ENCODE data around the gene CORO2A.

- no peak for TF ChIP-seq CTCF (IDR thresholded peaks at IDR 0.05)
- TF ChIP-seq POLR2AphosphoS5 (IDR thresholded peaks at IDR 0.05), result no peak
- no peak for TF ChIP-seq POLR2A (IDR thresholded peaks at IDR 0.05)
- no peak for TF ChIP-seq EP300 (IDR thresholded peaks at IDR 0.05)
These were observed 28.5 kb upstream of the CORO2A start for GRCh38 chr9:98220911-98221310.
